ENCODE results near the gene FNDC5. TPM values are rescaled to one million over a fixed set of nuclear protein-coding genes. Genes with fewer than 3 reads are reported as not detected.

Gene FNDC5
- total and polyA plus RNA-seq, 4 donors = 0.43 to 10.5 (median 2.0) TPM

DNA sequence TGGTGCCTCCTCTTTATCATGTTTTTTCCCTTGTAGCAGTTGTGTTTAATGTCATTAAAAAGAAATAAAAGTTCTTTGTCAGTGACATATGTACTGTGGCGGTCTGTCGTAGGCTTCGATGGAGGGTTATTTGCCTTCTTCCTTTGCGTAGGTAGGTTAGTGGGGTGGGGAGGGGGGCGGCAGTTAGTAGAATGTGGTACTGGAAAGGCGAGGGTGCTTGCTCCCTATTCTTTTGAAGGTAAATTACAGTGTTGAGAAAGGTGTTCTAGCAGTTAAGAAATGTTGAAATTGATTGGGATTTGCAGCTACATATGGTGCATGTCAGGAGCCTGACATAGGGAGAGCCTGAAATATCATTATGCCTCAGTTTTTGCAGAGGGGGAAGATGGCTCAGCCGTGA is 11.9 kb downstream of the FNDC5 start:
- peaks cover 0 to 40% (median 21%) of the 10 kb centered on the region in 4 donors for H3K36me3 ChIP-seq (ENCODE audit: control insufficient read depth in 4 of 4, insufficient read depth in 3 of 4, low read depth in 1 of 4, low read length in 3 of 4)
- no peak overlapping the region for H3K4me3 ChIP-seq (ENCODE audit: low read depth in 1 of 3, low read length in 3 of 3)
- H3K27ac ChIP-seq (ENCODE audit: low read depth in 1 of 2, low read length in 2 of 2) = no peak overlapping the region
- TF ChIP-seq SP1 (IDR thresholded peaks at IDR 0.05) = no peak
- TF ChIP-seq RXRA (IDR thresholded peaks at IDR 0.05) = no peak
- no peak for TF ChIP-seq FOXA2 (IDR thresholded peaks at IDR 0.05)
- TF ChIP-seq, protein P1, sequence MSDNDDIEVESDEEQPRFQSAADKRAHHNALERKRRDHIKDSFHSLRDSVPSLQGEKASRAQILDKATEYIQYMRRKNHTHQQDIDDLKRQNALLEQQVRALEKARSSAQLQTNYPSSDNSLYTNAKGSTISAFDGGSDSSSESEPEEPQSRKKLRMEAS (IDR thresholded peaks at IDR 0.05) = no peak
- TF ChIP-seq TAF1 (conservative IDR thresholded peaks at IDR 0.05) = no peak
- TF ChIP-seq EGR1 (IDR thresholded peaks at IDR 0.05; ENCODE audit: low read depth in 2 of 2) = no peak
- TF ChIP-seq, protein P2, sequence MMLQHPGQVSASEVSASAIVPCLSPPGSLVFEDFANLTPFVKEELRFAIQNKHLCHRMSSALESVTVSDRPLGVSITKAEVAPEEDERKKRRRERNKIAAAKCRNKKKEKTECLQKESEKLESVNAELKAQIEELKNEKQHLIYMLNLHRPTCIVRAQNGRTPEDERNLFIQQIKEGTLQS (IDR thresholded peaks at IDR 0.05) = no peak
- no peak for TF ChIP-seq GABPA (IDR thresholded peaks at IDR 0.05 in 1 of 2, conservative IDR thresholded peaks at IDR 0.05 in 1 of 2)
- H3K9me3 ChIP-seq (ENCODE audit: control insufficient read depth in 4 of 4, low read length in 3 of 4) = no peaks in the 10 kb centered on the region
- no peak for DNase-seq (ENCODE audit: low spot score)
- WGBS = 95% methylated on average over 7 of the region's 7 CpGs
- H3K27me3 ChIP-seq (ENCODE audit: control insufficient read depth in 4 of 4, insufficient read depth in 4 of 4, low read length in 3 of 4) = no peaks in the 10 kb centered on the region
- H3K9ac ChIP-seq (ENCODE audit: low read depth in 1 of 2, low read length in 2 of 2) = no peak overlapping the region
- peaks cover 4 to 17% (median 10%) of the 10 kb centered on the region in 4 donors for H3K4me1 ChIP-seq (ENCODE audit: control insufficient read depth in 4 of 4, insufficient read depth in 4 of 4, low read length in 3 of 4)

DNA sequence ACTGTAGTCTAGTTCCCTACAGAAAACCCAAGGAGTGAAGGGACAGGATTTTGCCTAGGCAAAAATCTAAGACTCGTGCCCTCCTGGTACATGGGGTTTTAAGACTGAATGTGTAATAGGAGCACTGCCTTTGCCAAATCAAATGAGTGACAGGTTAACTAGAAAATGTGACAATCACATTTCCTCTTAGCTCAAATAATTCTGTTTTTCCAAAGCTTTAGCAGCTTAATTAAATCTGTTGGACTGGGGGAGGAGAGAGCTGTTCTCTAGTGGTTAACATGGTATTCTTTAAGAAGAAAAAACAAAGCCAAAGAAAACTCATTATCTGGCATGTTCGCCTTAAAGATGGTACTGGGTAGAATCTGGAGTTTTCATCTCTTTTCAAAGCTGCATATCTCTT is 12.6 kb downstream of the FNDC5 start:
- TF ChIP-seq, protein P3, sequence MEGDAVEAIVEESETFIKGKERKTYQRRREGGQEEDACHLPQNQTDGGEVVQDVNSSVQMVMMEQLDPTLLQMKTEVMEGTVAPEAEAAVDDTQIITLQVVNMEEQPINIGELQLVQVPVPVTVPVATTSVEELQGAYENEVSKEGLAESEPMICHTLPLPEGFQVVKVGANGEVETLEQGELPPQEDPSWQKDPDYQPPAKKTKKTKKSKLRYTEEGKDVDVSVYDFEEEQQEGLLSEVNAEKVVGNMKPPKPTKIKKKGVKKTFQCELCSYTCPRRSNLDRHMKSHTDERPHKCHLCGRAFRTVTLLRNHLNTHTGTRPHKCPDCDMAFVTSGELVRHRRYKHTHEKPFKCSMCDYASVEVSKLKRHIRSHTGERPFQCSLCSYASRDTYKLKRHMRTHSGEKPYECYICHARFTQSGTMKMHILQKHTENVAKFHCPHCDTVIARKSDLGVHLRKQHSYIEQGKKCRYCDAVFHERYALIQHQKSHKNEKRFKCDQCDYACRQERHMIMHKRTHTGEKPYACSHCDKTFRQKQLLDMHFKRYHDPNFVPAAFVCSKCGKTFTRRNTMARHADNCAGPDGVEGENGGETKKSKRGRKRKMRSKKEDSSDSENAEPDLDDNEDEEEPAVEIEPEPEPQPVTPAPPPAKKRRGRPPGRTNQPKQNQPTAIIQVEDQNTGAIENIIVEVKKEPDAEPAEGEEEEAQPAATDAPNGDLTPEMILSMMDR (IDR thresholded peaks at IDR 0.05; ENCODE audit: low read depth, low read length, missing input control) = no peak
- TF ChIP-seq HNF4G (IDR thresholded peaks at IDR 0.05) (no peak), HNF4A (conservative IDR thresholded peaks at IDR 0.05) (no peak), FOXA1 (IDR thresholded peaks at IDR 0.05) (no peak), FOXA2 (IDR thresholded peaks at IDR 0.05) (no peak), EGR1 (IDR thresholded peaks at IDR 0.05; ENCODE audit: low read depth in 2 of 2) (no peak), TAF1 (conservative IDR thresholded peaks at IDR 0.05) (no peak), JUND (IDR thresholded peaks at IDR 0.05) (no peak), YY1 (IDR thresholded peaks at IDR 0.05) (no peak), NR2F2 (IDR thresholded peaks at IDR 0.05) (no peak), SP1 (IDR thresholded peaks at IDR 0.05) (no peak), RAD21 (IDR thresholded peaks at IDR 0.05) (no peak), RXRA (IDR thresholded peaks at IDR 0.05) (no peak), GABPA (IDR thresholded peaks at IDR 0.05 in 1 of 2, conservative IDR thresholded peaks at IDR 0.05 in 1 of 2) (no peak)
- TF ChIP-seq, protein P1 (IDR thresholded peaks at IDR 0.05) = no peak
- TF ChIP-seq, protein P4, sequence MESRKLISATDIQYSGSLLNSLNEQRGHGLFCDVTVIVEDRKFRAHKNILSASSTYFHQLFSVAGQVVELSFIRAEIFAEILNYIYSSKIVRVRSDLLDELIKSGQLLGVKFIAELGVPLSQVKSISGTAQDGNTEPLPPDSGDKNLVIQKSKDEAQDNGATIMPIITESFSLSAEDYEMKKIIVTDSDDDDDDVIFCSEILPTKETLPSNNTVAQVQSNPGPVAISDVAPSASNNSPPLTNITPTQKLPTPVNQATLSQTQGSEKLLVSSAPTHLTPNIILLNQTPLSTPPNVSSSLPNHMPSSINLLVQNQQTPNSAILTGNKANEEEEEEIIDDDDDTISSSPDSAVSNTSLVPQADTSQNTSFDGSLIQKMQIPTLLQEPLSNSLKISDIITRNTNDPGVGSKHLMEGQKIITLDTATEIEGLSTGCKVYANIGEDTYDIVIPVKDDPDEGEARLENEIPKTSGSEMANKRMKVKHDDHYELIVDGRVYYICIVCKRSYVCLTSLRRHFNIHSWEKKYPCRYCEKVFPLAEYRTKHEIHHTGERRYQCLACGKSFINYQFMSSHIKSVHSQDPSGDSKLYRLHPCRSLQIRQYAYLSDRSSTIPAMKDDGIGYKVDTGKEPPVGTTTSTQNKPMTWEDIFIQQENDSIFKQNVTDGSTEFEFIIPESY (IDR thresholded peaks at IDR 0.05) = no peak
- TF ChIP-seq, protein P5, sequence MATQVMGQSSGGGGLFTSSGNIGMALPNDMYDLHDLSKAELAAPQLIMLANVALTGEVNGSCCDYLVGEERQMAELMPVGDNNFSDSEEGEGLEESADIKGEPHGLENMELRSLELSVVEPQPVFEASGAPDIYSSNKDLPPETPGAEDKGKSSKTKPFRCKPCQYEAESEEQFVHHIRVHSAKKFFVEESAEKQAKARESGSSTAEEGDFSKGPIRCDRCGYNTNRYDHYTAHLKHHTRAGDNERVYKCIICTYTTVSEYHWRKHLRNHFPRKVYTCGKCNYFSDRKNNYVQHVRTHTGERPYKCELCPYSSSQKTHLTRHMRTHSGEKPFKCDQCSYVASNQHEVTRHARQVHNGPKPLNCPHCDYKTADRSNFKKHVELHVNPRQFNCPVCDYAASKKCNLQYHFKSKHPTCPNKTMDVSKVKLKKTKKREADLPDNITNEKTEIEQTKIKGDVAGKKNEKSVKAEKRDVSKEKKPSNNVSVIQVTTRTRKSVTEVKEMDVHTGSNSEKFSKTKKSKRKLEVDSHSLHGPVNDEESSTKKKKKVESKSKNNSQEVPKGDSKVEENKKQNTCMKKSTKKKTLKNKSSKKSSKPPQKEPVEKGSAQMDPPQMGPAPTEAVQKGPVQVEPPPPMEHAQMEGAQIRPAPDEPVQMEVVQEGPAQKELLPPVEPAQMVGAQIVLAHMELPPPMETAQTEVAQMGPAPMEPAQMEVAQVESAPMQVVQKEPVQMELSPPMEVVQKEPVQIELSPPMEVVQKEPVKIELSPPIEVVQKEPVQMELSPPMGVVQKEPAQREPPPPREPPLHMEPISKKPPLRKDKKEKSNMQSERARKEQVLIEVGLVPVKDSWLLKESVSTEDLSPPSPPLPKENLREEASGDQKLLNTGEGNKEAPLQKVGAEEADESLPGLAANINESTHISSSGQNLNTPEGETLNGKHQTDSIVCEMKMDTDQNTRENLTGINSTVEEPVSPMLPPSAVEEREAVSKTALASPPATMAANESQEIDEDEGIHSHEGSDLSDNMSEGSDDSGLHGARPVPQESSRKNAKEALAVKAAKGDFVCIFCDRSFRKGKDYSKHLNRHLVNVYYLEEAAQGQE (IDR thresholded peaks at IDR 0.05) = no peak
- TF ChIP-seq, protein P2 (IDR thresholded peaks at IDR 0.05) = no peak
- no peak overlapping the region for H3K27ac ChIP-seq (ENCODE audit: low read depth in 1 of 2, low read length in 2 of 2)
- no peak overlapping the region for H3K9ac ChIP-seq (ENCODE audit: low read depth in 1 of 2, low read length in 2 of 2)
- no peak overlapping the region for H3K4me3 ChIP-seq (ENCODE audit: low read depth in 1 of 3, low read length in 3 of 3)
- H3K4me1 ChIP-seq (ENCODE audit: control insufficient read depth in 4 of 4, insufficient read depth in 4 of 4, low read length in 3 of 4) = peaks cover 0 to 13% (median 6%) of the 10 kb centered on the region in 4 donors
- no peak for DNase-seq (ENCODE audit: low spot score)
- no peaks in the 10 kb centered on the region for H3K9me3 ChIP-seq (ENCODE audit: control insufficient read depth in 4 of 4, low read length in 3 of 4)
- peaks cover 2 to 43% (median 25%) of the 10 kb centered on the region in 4 donors for H3K36me3 ChIP-seq (ENCODE audit: control insufficient read depth in 4 of 4, insufficient read depth in 3 of 4, low read depth in 1 of 4, low read length in 3 of 4)
- no peaks in the 10 kb centered on the region for H3K27me3 ChIP-seq (ENCODE audit: control insufficient read depth in 4 of 4, insufficient read depth in 4 of 4, low read length in 3 of 4)
- 93% methylated on average over 2 of the region's 2 CpGs for WGBS
